Fibroblast of lung (primary cell): ENCODE data around the gene PXDN. TPM values are rescaled to one million over a fixed set of nuclear protein-coding genes. Genes with fewer than 3 reads are reported as not detected.

Experiments used
- DNase-seq, 2 donors: peaks; one replicate each; pipeline versions ENCODE4 v3.0.0 to v3.0.0-alpha.2; 2010; ENCODE audit warnings: low read depth in 2 of 2
- H2AFZ ChIP-seq: 2 replicates; pipeline ENCODE4 v1.5.1; 2012; ENCODE audit warnings: low read length, control low read depth, inconsistent platforms
- H3K27ac ChIP-seq: 2 replicates; pipeline ENCODE4 v1.5.1; 2011; ENCODE audit warnings: low read length, control low read depth; ENCODE audit not compliant: insufficient read depth
- H3K27me3 ChIP-seq: 2 replicates; pipeline ENCODE4 v1.5.1; 2011; ENCODE audit warnings: mild to moderate bottlenecking, low read length; ENCODE audit not compliant: control insufficient read depth, insufficient read depth
- H3K36me3 ChIP-seq: 2 replicates; pipeline ENCODE4 v1.5.1; 2011; ENCODE audit warnings: low read length; ENCODE audit not compliant: control insufficient read depth, insufficient read depth
- H3K4me1 ChIP-seq: 2 replicates; pipeline ENCODE4 v1.5.1; 2011; ENCODE audit warnings: low read length; ENCODE audit not compliant: control insufficient read depth, insufficient read depth; ENCODE audit errors: extremely low read depth
- H3K4me2 ChIP-seq: 2 replicates; pipeline ENCODE4 v1.5.1; 2011; ENCODE audit warnings: low read length, control low read depth; ENCODE audit not compliant: insufficient read depth; ENCODE audit errors: extremely low read depth
- H3K4me3 ChIP-seq, 4 experiments: fragments of 200-600 bp in 1 of 4; sonication (generic) in 1 of 4; replicated peaks in 1 of 4; 2 replicates each; pipeline ENCODE4 v1.5.1; 2011 to 2016; ENCODE audit warnings: low read length in 4 of 4, low read depth in 3 of 4, mild to moderate bottlenecking in 3 of 4, control low read depth in 2 of 4, inconsistent platforms in 1 of 4, mixed read lengths in 1 of 4; ENCODE audit not compliant: insufficient read depth in 1 of 4; ENCODE audit errors: control extremely low read depth in 1 of 4
- H3K79me2 ChIP-seq: 2 replicates; pipeline ENCODE4 v1.5.1; 2012; ENCODE audit warnings: mild to moderate bottlenecking, low read length, inconsistent platforms; ENCODE audit not compliant: control insufficient read depth, insufficient read depth
- H3K9ac ChIP-seq: 2 replicates; pipeline ENCODE4 v1.5.1; 2011; ENCODE audit warnings: mild to moderate bottlenecking, low read length, control low read depth; ENCODE audit not compliant: insufficient read depth
- H3K9me3 ChIP-seq: 2 replicates; pipeline ENCODE4 v1.5.1; 2012; ENCODE audit warnings: low read depth, low read length; ENCODE audit not compliant: control insufficient read depth, insufficient read depth
- H4K20me1 ChIP-seq: 2 replicates; pipeline ENCODE4 v1.5.1; 2011; ENCODE audit warnings: low read length; ENCODE audit not compliant: control insufficient read depth, insufficient read depth; ENCODE audit errors: extremely low read depth
- EZH2 ChIP-seq: IDR thresholded peaks from 2 replicates; pipeline ENCODE4 v1.5.1; 2012; ENCODE audit warnings: low read length, control low read depth, mild to moderate bottlenecking; ENCODE audit errors: missing control alignments
- polyA plus RNA-seq, 2 donors: library from polyadenylated mRNA; depleted of rRNA in 1 of 2; stranded (reverse) in 1 of 2; unstranded in 1 of 2; fragments of >200 nt; gene quantifications; 2 replicates each; pipeline ENCODE4 v1.2.1, GENCODE V29; 2011 to 2012; ENCODE audit warnings: missing spikeins in 1 of 2
- total RNA-seq: library from RNA; depleted of rRNA; stranded (reverse); fragments of >200 nt; gene quantifications from 2 replicates; pipeline ENCODE4 v1.2.1, GENCODE V29; 2014
- TF ChIP-seq, protein P1 (sequence below), 2 donors: IDR thresholded peaks in 1 of 2; conservative IDR thresholded peaks in 1 of 2; 1 replicate in 1 of 2; 2 replicates in 1 of 2; pipeline ENCODE4 v1.5.1; 2011 to 2012; ENCODE audit warnings: low read length in 2 of 2, control low read depth in 1 of 2, inconsistent platforms in 1 of 2, low read depth in 1 of 2, mild to moderate bottlenecking in 1 of 2

Gene PXDN
- total and polyA plus RNA-seq, 2 donors (not counting 1 experiment from before 2014, with no cell fraction given) = 153 to 298 TPM

DNA sequence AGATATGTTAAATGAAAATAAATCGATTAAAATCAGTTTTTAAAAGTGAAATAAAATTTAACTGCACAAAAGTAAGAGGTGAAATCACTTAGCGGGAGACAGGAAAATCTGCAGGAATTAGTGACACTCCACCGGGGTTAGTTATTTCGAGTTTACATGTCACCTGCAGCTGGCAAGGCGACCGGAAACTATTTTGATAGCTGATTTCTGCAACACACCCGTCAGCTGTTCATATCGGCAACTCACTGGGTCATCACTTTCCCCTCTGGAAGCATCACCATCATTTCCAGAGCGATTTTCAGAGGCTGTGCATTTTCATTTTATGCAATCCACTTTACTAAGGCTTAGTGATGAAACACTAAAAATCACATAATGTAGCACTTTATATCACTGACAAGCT lies 52.9 kb downstream of the PXDN start:
- Histone ChIP-seq H3K79me2 (peaks cover 18% of the 10 kb centered on the region), H4K20me1 (peaks cover 2% of the 10 kb centered on the region), H3K36me3 (peaks cover 16% of the 10 kb centered on the region)

DNA sequence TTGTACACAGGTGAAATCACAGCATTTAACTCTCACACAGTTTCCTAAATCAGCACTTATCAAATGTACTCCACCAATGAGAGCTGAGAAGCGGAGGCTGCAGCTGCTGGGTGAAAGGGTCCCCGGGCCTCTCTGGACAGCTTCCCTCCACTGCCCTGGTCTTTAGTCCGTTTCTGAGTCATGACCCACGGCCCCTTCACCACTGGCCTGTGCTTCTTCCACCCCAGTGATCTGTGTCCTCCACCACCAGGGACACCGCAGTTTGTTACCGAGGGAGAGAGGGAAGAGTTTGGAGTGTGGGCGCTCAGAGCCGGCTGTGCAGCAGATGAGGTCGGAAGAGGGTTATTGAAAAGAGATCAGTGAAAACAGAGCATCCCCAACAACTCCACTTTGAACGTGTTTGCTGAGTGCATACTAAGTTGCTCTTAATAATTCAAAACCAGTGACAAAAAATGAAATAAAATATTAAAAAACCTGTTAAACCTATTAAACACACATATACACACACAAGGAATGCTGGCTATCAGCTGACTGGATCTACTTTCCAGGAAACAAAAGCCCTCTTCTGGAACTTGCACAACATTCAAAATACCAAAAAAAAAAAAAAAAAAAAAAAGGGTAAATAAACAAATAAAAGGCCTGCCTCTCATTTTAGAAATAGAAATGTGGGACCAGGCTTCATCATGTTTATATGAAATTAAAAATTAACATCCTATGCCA lies 54.1 kb downstream of the PXDN start:
- peaks cover 14% of the 10 kb centered on the region for H3K79me2 ChIP-seq
- H3K36me3 ChIP-seq = peaks cover 23% of the 10 kb centered on the region

More for the DNA sequence above, 52.9 kb downstream of the PXDN start:
- H3K4me2 ChIP-seq = no peak overlapping the region
- H3K4me3 ChIP-seq = no peak overlapping the region
- no peak overlapping the region for H2AFZ ChIP-seq
- H3K4me1 ChIP-seq = peaks cover 2% of the 10 kb centered on the region
- no peaks in the 10 kb centered on the region for H3K9me3 ChIP-seq
- no peak for DNase-seq
- TF ChIP-seq EZH2 = no peak
- TF ChIP-seq, protein P1, sequence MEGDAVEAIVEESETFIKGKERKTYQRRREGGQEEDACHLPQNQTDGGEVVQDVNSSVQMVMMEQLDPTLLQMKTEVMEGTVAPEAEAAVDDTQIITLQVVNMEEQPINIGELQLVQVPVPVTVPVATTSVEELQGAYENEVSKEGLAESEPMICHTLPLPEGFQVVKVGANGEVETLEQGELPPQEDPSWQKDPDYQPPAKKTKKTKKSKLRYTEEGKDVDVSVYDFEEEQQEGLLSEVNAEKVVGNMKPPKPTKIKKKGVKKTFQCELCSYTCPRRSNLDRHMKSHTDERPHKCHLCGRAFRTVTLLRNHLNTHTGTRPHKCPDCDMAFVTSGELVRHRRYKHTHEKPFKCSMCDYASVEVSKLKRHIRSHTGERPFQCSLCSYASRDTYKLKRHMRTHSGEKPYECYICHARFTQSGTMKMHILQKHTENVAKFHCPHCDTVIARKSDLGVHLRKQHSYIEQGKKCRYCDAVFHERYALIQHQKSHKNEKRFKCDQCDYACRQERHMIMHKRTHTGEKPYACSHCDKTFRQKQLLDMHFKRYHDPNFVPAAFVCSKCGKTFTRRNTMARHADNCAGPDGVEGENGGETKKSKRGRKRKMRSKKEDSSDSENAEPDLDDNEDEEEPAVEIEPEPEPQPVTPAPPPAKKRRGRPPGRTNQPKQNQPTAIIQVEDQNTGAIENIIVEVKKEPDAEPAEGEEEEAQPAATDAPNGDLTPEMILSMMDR (conservative IDR thresholded peaks at IDR 0.05 in 1 of 2, IDR thresholded peaks at IDR 0.05 in 1 of 2; ENCODE audit: low read depth in 1 of 2, low read length in 2 of 2) = no peak
- no peak overlapping the region for H3K27ac ChIP-seq
- no peaks in the 10 kb centered on the region for H3K27me3 ChIP-seq
- H3K9ac ChIP-seq = no peak overlapping the region

GRCh38 chr2:1688859-1689258 lies 55.5 kb downstream of the PXDN start:
- Histone ChIP-seq H2AFZ (no peak overlapping the region), H3K36me3 (peaks cover 26% of the 10 kb centered on the region), H3K9ac (no peak overlapping the region), H3K79me2 (peaks cover 6% of the 10 kb centered on the region), H3K27ac (no peak overlapping the region), H4K20me1 (no peaks in the 10 kb centered on the region), H3K4me1 (peaks cover 7% of the 10 kb centered on the region), H3K27me3 (no peaks in the 10 kb centered on the region), H3K4me2 (no peak overlapping the region), H3K4me3 (no peak overlapping the region), H3K9me3 (no peaks in the 10 kb centered on the region)
- no peak for TF ChIP-seq EZH2
- TF ChIP-seq, protein P1 (conservative IDR thresholded peaks at IDR 0.05 in 1 of 2, IDR thresholded peaks at IDR 0.05 in 1 of 2; ENCODE audit: low read depth in 1 of 2, low read length in 2 of 2) = no peak
- DNase-seq = no peak

More for the DNA sequence above, 54.1 kb downstream of the PXDN start:
- H4K20me1 ChIP-seq = no peaks in the 10 kb centered on the region
- H3K9me3 ChIP-seq = no peaks in the 10 kb centered on the region
- H3K4me3 ChIP-seq = no peak overlapping the region
- H3K4me1 ChIP-seq = peaks cover 7% of the 10 kb centered on the region
- no peak for TF ChIP-seq EZH2
- TF ChIP-seq, protein P1 (conservative IDR thresholded peaks at IDR 0.05 in 1 of 2, IDR thresholded peaks at IDR 0.05 in 1 of 2; ENCODE audit: low read depth in 1 of 2, low read length in 2 of 2) = no peak
- no peak overlapping the region for H2AFZ ChIP-seq
- no peak for DNase-seq
- no peak overlapping the region for H3K27ac ChIP-seq
- no peak overlapping the region for H3K4me2 ChIP-seq
- no peaks in the 10 kb centered on the region for H3K27me3 ChIP-seq
- no peak overlapping the region for H3K9ac ChIP-seq
